GM19438 (cell line): Measurements from ENCODE around the gene HCRTR2.
"Not testable (repeated sequence)": the region's sequence is repeated elsewhere in the genome, so short reads cannot be mapped to it uniquely, and the experiment has no call there.

Source experiments
- ATAC-seq: cut with Tn5 transposase; IDR thresholded peaks from one replicate; pipeline ENCODE4 v1.9.1; 2021; ENCODE audit warnings: low read depth; ENCODE audit not compliant: unreplicated experiment

The HCRTR2 gene

DNA sequence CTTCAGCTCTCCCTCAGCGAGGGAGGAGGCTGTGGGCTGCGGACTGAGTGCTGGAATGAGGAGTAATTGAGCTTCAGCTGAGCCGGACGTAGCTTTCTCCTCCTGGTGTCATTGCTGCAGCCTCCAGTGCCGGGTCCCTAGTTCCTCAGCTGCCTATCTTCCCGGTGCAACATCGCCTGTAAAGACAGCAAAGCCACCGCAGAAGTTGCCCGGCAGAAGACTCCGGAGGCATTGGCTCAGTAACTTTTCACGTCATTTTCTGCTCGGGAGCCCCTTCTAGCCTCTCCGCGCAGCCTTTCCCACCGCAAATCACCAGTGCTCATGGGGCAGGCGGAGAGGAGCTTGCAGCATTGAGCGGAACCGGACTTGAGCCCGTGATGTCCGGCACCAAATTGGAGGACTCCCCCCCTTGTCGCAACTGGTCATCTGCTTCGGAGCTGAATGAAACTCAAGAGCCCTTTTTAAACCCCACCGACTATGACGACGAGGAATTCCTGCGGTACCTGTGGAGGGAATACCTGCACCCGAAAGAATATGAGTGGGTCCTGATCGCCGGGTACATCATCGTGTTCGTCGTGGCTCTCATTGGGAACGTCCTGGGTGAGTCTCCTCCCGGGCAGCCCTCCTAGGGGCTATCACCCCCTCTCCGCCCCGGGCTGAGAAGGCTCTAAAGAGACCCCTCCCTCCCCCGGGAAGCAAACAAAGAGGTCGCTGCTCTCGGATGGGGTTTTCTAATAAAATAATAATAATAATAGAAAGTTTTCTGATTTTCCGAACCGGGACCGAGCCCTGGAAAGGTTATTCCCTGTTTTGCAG, at the start of gene HCRTR2:
TSS of gene HCRTR2 (plus strand) at position 305 of the 816 bp plus-strand sequence. CDS start at position 378, 73 bp downstream.
- no peak for ATAC-seq

DNA sequence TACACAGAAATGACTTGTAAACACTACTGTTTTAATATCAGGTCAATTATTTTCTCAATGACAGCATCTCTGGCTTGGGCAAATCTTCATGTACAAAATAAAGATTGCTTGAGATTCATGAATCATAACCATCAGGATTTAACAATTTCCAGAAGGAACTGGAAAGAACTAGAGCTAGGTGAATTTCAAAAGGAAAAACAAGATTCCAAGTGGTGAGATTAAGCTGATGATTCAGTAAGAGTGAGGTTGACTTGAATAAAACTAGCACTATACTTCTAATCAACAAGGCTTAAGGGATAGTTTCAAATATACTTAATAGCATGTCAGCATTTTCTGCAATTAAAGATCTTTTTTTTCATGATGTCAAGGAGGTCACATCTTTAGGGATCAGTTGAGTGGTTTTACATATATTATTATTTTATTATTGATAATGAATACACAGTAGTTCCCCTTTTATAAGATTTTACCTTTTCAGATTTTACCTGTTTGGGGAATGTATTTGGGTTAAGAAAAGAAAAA, 43.5 kb upstream of the HCRTR2 start:
- no peak for ATAC-seq

DNA sequence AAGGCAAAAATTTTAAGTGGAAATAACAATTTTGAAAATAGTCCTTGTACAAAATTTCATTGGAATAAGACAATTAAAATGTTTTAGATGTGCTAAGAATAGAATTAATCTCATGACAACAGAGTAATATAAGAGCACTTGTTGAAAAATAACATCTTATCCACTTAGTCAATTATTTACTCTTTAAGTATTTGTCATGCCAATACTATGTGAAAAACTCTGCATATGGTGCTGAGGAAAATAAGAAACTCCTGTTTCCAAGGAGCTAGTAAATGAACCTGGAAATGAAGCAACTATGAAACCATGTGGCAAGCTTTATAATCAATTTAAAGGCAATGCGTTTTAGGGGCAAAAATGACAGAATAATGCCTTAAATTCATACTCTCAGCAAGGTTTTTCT, 42.7 kb upstream of the HCRTR2 start:
- ATAC-seq = no peak

DNA sequence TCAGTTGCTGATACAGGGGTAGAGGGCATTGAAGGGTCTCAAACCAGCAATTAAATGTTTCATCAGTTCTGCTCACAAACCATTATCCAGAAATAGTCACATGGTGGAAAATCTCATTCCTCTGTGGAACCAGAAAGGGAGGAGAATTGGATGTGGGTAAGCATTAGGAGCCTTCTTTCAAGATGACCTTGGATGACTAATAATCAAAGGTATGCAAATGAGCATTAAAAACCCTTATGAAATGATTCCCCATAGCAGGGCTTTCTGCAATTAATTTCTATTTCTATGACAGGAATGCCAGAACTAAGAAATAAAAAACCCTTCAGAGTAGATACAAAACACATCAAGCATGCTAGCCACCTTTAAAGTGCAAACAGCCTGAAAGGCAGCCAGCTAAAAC, 37.4 kb upstream of the HCRTR2 start:
- ATAC-seq = no peak

DNA sequence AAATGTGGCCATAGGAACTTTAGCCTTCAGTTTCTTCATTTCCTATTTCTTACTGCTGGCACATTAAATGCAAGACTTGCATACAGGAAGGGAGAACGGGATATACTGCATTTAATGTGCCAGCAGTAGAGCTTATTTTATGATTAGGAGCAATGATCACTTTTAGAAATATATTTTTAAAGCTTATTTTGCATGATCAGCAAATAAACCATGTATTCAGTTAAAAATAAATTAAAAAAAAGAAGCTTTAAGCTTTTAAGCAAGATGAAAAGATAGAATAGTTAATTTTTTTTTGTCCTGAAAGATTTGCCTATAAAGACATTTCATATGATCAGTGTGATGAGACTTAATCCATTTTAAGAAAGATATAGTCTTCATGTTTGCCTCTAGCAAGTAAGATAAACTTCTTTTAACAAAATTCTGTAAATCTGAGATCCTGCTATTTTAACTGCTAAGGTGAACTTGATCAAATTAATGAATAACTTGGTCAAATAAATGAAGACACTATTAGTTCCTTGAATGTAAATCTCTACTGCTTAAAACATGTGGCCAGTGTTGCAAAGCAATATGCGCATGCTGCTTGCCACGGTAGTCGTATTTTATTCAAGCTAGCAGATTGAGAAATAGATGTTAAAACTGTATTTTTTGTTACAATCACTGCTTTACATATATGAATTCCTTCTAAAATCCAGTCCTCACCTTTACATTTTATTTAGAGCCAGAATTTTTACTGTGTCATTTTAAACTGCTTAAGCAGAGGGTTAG, 36.2 kb upstream of the HCRTR2 start:
- ATAC-seq = no peak

DNA sequence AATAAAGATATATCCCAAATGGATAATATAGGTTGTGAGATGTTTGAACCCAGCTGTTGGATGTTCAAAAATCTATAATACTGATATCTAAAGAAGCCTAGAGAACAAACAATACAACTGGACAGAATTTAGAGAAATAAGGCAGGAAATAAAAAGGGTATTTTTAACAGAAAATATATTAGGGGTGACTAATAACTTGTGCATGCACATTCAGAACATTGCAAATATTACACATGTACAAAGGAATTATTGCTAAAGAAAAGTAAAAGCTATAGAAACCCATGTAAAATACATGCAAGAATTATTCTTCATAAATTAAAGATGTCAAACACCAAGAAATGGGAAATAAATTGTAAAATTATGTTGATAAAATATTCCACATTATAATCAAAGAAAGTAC, 32.7 kb upstream of the HCRTR2 start:
- no peak for ATAC-seq

DNA sequence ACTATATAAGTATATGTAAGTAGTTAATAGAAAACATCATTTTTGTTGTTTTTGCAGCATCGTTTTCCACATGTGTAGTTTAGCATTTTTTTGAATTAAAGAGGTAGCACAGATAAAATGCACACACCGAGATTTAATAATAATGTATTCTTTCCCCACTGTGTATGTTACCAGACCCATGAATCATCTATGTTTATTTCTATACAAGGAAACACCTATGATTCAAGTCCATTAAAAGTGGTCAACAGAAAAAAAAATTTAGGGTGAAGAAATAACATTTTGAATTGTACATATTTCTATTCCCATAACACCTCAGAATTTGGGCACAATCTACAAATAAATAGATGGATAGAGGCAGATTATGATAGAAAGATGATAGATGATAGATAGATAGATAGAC, 31.7 kb upstream of the HCRTR2 start:
- ATAC-seq = no peak

DNA sequence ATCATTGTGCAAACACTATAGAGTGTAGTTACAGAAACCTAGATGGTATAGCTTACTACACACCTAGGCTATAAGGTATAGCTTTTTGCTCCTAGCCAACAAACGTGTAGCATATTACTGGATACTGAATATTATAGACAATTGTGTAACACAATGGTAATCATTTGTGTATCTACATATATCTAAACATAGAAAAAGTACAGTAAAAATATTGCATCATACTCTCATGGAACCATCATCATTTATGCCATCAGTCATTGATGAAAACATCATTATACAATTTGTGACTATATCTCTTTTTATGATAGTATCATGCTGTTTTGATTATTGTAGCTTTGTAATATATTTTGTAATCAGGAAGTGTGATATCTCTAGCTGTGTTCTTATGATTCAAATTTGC, 21.0 kb upstream of the HCRTR2 start:
- no peak for ATAC-seq

DNA sequence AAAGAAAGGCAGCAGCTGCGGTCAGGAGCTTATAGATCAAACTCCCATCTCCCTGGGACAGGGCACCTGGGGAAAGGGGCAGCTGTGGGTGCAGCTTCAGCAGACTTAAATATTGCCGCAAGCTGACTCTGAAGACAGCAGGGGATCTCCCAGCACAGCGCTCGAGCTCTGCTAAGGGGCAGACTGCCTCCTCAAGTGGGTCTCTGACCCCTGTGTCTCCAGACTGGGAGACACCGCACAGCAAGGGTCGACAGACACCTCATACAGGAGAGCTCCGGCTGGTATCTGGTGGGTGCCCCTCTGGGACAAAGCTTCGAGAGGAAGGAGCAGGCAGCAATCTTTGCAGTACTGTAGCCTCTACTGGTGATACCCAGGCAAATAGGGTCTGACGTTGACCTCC, 15.5 kb upstream of the HCRTR2 start:
- not testable (repeated sequence) for ATAC-seq

DNA sequence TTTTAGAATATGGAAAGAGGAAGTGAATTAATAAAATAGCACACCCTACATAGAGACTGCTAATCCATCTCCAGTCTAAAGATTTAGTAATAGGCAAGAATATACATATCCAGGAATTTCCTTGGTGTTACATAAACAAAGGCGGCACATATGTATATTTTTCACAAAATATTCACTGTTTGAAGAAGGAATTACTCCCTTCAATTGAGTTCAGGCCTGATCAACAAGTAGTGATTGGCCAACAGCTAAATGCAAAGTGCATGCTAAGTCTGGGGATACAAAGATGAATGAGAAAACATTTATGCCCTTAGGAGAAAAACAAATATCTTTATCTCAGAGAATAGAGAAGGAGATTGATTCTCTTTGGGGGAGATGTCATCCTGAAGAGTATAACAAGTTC, 6.5 kb upstream of the HCRTR2 start:
- no peak for ATAC-seq

DNA sequence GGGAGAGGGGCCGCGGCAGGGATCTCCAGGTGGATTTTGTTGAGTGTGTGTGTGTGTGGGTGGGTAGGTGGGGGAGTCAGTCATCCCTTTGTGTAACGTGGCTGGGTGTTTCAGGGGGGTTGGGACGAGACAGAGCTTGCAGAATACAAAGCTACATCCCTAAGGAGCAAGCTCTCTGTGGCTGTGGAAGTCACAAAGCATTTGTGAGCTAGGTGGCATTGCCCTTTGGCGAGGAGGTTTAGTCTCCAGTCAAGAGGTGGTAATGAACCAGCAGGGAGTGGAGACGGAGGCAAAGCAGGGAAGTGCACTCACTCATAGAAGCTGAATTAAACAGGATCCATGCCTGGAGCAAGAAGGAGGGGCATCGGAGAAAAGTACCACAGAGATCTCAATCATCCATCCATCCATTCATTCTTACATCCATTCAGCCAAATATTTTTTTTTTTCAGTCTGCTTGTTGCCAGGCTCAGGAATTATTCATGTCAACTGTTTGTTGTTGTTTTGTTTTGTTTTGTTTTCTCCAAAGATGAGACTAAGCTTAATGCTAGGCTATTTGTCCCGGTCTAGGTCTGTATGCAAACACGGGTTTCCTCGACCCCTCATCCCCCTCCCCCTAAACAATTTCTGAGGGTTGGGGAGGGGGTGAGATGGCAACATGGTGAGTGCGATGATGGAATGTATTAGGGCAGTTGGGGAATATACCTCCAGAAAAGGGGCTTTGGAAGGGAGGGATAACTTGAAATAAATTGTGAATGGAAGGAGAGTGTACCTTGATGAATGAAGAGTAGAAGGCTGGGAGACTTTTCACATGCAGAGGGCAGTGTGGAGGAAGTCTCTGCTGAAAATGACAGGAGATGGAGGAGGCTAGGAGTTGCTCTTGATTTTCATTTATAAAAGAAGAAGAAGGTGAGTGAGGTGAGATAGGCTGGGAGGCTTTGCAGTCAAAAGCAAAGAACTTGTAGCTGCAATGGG, 1.0 kb downstream of the HCRTR2 start:
- ATAC-seq = no peak

DNA sequence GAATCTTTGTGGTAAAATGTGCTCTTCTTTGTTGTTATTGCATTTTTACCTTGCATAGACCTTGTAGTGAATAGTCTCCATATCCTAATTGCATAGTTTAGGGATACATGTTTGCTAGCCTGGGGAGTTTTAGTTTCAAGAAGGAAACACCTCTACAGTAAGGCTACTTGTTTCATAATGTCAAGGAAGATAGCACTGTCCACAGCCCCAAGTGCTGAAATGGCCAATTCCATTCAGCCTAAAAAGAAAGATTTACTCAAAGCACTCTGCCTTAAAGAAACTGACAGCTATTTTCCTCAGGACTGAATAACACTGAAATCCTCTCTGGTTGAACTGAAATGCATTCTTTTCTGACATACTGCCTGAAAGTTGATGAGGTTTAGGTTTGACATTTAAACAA, 2.6 kb downstream of the HCRTR2 start:
- ATAC-seq = no peak

DNA sequence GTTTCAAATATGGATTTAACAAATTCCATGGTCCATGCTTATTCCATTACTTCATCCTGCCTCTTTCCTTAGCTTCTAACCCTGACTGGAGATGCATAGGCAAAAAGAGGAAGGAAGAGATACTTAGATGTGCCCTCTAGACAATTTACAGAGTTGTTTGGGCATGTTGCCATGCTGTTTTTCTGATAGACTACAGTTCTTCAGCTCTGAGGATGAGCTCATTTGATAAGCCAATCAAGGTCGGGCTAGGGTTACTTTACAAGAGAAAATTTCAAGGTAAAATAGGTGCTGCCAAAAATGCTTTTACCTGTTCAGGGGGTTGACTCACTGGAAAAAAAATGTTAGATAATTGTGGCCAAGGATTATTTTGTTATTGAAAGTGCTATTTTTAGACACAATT, 5.9 kb downstream of the HCRTR2 start:
- ATAC-seq = no peak

DNA sequence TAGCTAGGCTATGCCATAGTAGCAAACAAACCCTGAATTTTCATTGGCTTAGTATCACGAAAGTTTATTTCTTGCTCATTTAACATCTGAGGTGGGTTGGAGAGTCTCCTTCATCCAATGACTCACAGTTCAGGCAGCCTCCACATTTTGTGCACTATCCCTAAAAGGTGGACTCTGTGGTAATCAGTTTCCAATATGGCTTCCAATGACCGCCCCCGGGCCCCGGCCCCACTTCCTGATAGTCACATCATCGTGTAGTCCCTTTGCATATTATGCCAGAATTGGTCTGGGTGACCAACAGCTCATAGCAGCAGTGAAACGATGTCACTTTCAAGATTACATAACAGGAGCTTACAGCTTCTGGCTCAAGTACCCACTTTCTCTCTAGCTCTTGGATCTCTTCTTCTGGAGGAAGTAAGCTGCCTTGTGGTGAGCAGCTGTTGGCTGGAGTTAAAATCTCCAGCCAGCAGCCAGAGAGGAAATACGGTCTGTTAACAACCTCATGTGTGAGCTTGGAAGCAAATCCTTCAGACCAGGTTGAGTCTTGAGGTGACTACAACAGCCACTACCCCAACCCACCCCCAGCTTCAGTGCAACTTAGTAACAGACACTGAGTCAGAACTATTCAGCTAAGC, 7.8 kb downstream of the HCRTR2 start:
- no peak for ATAC-seq

DNA sequence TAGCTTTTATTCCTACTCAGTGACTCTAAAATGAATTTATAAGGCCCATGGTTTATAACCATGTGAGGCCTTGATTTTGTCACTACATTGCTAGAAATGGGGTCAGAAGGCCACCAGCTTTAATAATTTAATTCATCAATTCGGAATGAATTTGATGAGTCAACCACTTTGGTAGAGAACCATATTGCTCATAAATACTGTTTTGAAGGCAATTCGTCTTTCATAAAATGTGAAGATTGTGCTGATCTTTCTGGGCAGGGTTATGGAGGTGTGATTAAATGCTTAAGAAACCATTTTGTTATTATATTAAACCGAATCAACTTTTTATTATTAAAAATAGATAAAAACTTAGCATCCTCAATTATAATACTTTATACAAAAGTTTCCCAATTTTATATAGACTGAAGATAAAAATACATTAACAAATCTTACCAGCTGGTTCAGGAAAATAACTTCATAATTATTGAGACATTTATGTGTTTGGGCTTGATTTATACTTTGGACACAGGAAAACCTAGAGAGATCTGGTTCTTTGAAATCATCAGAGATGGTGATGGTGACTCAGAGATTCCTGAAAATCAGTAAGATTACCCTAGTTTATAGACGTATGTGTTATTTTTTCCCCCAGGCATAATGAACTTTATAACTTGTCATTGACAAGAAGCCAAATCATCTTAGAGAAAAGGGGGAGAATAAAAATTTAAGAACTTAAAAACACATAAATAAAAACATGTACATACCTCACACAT, 10.6 kb downstream of the HCRTR2 start:
- no peak for ATAC-seq

DNA sequence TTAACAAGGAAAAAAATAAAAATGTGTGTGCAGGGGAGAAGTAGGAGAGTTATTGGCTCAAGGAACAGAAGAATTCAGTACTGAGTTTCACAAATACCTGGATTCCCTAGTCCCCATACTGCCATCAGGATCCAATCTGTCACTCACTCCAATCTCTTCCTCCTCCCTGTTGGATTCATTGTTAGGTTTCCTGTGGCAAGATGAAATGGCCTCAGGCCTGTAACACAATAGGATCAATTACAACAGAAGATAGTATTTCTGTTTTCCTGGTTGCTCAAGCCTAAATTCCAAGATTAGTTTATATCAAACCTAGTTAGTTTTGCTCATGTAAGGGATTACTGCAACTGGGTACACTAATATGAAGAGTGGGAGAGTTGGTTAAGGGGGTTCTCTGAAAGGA, 24.4 kb downstream of the HCRTR2 start:
- no peak for ATAC-seq

DNA sequence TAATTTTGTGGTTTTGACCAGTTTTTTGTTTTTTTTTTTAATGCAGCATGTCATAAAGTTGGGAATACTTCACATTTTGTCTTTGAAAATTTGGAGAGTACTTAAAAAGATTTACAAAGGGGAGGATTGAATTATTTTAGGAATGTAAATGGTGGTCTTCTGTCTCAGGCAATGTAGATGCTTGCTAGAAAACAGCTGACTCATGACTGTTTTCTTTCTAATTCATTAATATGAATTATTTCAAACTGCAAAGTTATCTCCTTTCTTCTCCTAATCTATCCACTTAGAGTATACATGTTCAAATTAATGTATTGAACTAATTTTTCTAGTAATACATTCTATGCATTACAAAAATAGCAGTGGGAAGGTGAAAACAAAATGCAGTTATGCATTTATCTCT, 24.9 kb downstream of the HCRTR2 start:
- no peak for ATAC-seq

DNA sequence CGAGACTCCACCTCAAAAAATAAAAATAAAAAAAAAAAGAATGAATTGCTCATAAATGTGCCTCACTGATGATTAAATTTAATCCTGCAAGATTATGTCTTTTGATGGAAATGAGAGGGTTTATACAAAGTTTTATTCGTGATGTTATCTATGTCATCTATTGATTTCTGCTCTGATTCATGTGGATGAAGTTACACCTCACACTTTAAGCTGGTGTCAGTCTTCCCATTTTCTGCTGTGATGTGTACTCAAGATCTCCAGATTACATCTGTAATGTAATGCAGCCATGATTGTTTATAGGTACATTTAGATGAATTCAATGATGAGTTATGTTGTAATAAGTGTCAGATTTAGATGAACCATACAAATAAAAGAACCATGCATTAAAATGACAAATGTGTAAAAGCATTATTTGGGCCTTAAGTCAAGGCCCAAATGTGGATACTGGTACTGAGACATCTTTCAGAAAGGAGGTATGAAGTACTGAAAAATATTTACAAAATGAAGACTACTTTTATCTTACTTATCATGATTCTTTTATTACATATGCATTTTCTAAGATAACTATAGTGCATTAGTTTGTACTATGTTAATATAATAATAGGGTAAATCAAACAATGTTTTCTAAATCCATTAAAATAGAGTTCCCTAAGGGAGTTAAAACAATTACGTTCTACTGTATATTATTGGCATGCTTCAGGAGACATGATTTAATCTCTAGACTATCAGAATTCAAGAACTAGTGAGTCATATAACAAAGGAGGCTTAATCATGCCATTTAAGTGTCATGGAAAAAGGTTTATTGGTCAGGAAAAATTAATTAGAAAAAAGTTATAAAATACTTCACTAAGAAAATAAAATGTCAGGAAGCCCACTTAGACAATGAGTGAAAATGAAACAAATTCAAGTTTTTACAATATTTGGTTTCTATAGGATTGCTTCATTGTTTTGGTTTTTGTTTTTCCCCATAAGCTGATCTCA, 34.5 kb downstream of the HCRTR2 start:
- no peak for ATAC-seq
